SHP77 treated with DMSO at 0.1 percent for 48 hours (cell line): ENCODE results near the gene MTUS2.
"Not testable (repeated sequence)": the region's sequence is repeated elsewhere in the genome, so short reads cannot be mapped to it uniquely, and the experiment has no call there.

Source experiments
- DNase-seq: peaks from one replicate; lab custom pipeline; 2025; lab: John Stamatoyannopoulos, UW

The MTUS2 gene

DNA sequence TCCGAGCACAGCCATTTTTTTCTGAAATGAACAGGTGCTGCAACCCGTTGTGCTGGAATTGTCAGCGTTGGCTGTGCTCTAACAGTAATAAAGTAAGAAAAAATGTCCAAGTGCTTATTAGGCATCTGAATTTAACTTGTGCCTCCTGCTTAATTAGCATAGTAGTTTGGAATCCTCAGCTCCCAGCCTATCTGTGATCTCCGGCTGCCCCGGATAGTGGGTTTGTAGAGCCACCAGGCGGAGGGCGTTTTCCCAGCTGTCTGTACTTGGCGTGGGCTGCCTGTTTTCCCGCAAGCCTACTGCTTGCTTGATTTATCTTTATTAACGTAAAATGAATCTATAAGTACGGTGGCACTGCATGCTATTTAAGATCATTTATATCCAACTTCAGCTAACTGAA lies 137.9 kb downstream of the MTUS2 start:
- DNase-seq: no peak

DNA sequence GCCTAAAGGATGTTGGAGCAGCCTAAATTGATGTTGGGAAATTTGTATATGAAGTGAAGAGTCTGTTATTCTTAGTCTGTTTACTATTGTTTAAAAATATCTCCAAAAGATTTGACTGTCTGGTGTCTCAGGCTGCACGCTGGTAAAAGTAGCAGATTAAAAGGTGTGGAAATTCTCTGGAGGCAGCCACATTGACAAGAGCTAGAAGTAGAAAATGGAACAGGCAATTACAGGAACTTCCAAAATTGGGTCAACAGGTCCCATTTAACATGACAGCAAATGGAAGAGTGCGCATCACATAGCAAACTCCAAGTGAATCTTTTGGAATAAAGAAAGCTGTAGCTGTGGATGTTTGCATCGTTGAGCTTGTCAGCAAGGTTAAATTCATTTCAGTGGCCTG lies 138.3 kb downstream of the MTUS2 start:
- no peak for DNase-seq

- DNase-seq: no peak
Observed at GRCh38 chr13:28964052-28964451, 143.9 kb downstream of the MTUS2 start.

- no peak for DNase-seq
Observed at GRCh38 chr13:28964803-28965202, 144.7 kb downstream of the MTUS2 start.

DNA sequence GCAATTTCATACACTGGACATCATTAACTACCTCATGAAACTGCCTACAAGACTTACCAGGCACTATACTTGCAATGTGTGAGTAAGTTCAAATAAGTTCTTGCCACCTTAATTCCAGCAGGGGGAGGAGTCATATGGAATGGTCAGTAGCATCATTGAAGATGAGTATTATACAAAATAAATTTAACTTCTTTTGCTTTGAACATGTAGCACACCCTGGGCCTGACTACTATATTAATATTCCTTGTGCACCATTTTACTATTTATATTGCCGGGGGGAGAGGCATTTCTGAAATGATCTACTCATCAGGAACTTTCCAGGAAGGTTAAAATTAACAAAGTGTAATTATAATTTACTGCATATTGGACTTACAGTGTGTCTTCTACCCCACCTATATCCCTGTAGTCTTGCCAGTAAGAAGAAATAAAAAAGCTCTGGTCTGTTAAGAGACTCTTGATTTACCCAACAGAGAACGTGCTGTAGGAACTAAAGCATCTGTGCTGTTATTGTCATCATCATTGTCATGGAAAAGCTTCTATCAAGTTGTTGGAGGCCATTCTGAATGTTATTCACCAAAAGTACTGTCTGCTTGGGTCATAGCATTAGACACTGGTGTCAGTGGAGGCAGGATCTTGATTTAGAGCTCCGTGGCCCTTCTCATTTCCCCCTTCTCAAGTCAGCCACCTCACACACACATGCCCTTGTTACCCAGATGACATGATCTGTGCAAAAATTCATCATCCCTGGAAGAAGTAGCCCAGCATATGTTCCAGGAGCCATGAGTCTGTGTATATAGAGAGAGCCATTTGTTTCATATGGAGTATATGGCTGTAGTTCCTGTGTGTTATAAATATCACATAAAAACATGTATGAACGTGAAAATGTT lies 147.1 kb downstream of the MTUS2 start:
- no peak for DNase-seq

GRCh38 chr13:28976195-28976594 lies 156.1 kb downstream of the MTUS2 start:
- DNase-seq: no peak

DNA sequence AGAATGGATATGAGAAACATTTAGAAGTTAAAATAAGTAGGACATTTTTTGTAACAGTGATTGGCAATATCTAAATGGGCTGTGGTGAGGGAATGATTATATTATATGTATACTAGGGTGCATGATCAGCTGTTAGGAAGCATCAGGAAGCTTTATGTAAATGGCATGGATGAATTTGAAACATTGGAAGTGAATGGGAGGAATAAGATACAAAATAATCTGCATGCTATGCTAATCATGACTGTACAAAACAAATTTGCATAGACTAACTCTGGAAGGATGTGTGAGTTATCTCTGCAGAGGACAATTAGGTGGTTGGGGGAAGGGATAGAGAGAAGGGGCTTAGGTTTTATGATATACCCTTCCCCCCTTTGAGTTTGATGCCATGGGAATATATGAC lies 156.5 kb downstream of the MTUS2 start:
- DNase-seq: no peak

DNA sequence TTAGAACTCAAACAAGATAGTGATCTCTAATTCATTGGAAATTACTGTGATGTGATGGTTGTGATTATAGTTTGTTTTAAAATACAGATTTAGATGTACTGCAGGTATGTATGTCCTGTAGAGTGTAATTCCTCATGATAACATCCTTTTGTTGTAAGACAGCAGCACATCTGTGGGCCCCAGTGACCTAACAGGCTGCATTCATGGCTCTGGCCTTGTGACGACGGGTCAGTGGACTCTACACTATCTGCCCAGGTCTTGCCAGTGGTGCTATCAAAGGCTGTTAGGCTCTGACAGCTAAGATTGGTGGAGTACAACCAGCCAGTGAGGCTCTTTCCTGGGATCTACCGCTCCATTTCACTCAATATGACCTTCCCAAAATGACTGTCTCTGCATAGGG lies 158.4 kb downstream of the MTUS2 start:
- no peak for DNase-seq

DNA sequence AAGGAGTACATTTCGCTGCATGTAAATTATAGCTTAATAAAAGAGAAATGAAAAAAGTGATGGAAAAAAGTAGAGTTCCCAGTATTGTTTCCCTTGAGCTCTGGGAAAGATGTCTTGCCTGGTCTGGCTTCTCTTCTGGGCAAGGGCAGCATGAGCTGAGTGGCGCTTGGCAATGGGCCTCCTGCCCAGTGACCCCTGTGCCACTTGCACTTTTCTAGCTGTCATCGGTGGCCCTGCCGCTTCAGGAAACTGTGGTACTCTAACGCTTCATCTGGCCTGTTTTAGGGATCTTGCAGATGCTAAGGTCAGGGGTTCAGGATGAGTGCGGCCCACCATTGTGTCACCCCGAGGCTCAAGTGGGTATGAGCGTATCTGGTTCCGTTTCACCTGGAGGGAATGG lies 161.4 kb downstream of the MTUS2 start:
- no peak for DNase-seq

- no peak for DNase-seq
Observed at GRCh38 chr13:28983641-28984040, 163.5 kb downstream of the MTUS2 start.

DNA sequence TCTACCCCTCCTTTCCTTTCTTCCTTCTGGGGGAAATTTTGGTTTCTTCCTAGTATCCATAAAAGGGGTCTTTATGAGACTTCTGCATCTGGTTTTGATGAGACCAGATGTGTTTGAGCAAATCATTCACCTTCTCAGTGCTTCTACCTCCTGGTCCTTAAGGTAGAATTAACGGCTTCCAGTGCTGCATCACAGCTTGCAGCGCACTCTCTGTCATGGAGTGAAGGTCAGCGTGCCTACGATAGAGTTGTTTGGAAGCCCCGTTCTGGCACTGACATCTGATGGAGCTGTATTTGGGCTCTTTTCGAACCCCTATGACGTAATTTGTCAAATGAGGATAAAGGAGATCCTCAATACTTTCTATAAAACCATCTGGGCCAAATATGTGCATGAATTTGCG lies 164.2 kb downstream of the MTUS2 start:
- no peak for DNase-seq

- no peak for DNase-seq
Observed at GRCh38 chr13:28984825-28985224, 164.7 kb downstream of the MTUS2 start.

DNA sequence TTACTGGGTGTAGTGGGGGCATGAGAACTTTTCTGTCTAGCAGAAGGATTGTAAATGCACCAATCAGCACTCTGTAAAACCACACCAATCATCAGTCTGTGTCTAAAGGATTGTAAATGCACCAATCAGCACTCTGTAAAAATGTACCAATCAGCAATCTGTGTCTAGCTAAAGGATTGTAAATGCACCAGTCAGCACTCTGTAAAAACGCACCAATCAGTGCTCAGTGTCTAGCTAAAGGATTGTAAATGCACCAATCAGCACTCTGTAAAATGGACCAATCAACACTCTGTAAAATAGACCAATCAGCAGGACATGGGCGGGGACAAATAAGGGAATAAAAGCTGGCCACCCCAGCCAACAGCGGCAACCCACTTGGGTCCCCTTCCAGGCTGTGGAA lies 170.2 kb downstream of the MTUS2 start:
- not testable (repeated sequence) for DNase-seq

DNA sequence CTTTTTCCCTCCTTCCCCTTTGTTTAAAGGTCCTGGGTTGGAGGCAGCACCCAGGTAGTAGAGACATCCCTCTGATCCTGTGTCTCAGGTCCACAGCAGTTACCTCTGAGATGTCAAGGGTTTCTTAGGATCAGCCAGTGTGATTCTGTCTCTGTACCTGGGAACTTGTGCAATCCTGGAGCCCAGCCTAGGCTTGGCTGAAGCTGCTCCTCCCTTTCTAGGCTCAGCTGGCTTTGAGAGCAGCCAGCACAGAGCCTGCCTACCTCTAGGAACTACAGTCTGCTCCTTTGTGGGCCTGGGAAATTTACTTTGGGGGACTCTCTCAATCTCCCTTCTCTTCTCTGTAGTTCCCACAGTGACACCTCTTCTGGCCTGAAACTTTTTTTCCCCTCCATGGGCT lies 171.6 kb downstream of the MTUS2 start:
- DNase-seq: no peak

- DNase-seq: no peak
Observed at GRCh38 chr13:29000826-29001225, 180.7 kb downstream of the MTUS2 start.

DNA sequence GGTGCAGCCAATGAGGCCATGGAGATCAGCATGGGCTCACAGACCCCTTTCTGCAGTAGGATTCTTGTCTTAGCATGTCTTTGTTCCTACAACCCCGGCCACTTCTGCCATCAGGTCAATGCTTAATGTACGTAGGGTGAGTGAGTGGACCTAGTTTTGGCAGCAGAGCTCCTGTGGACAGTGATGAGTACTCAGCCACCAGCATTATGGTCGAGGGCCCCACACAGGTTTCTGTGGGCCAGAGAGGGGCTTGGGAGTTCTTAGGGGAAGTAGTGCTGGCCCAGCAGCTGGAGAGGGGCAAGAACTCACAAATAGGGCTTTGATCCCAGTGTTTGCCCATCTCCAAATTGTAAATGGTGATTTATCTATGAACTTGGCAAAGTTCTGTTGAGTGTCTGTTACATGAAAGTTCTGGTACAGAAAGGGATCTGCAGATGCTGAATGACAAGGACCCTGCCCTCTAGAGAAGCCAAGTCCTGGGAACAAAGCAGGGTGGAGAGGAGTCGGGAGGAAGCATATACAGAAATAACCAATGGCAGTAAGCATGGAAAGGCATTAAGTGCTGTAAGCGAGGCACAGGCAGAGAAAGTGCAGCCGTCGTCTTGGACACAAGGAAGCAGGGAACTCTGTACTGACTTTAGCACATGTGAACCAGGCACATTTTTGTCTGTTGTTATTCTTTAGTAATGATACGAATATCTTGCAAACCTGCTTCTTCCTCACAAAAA lies 185.1 kb downstream of the MTUS2 start:
- DNase-seq: no peak

GRCh38 chr13:29005763-29006120 lies 185.6 kb downstream of the MTUS2 start:
- DNase-seq: no peak

- DNase-seq: no peak
Observed at GRCh38 chr13:29006359-29006850, 186.3 kb downstream of the MTUS2 start.

DNA sequence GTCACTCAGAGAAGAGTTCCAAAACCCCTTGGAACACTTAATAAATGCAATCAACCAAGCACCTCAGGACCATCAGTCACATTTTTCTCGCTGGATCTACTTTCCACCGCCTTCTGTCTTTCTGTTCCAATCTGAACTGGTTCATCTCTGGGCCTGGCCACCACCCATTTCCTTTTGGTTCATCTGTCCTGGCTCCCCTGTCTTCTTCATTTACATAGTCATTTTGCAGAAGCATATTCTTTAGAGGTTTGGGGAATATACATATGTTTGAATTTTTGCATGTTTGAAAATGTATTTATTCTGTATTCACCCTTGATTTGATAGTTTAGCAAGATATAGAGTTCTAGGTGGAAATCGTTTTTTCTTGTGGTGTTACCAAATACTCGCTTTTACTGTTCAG lies 188.2 kb downstream of the MTUS2 start:
- DNase-seq: no peak

DNA sequence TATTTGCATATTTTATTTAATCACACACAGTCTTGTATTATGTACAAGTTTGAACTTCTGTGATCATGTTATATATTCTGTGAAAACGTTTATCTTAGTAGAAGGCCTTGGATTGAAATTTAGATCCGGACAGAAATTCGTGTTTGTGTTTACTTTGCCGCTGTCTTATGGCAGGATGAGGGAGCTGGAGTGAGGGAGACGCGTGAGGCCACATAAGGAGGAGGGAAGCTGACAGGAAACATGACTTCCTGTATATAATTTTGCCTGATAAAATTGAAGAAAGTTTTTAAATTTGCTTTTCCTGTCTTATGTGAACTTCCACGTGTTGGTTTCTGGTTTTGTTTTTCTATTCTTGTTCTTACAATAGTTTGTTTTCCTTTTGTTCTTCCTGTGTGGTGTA lies 200.2 kb downstream of the MTUS2 start:
- no peak for DNase-seq

- DNase-seq: no peak
Observed at GRCh38 chr13:29021311-29021710, 201.2 kb downstream of the MTUS2 start.

GRCh38 chr13:29021717-29022116 lies 201.6 kb downstream of the MTUS2 start:
- no peak for DNase-seq

DNA sequence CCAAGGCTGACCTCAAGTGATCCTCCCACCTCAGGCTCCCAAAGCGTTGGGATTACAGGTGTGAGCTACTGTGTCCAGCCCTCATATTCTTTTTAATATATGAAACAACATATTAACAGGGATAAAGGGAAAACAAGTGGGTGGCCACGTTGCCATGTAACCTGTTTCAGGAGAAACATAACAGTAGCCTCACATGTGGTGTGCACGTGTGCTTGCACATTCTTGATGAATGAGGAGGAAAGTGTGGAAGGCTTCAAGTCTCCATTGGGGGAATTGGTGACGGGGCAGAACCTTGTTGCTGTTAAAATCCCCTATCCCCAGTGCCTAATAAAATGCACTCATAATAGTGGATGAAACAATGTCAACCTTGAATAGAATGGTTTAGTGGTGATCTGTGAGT lies 202.3 kb downstream of the MTUS2 start:
- DNase-seq: no peak
